ENCODE measurements around the gene RAPGEFL1.

The RAPGEFL1 gene

DNA sequence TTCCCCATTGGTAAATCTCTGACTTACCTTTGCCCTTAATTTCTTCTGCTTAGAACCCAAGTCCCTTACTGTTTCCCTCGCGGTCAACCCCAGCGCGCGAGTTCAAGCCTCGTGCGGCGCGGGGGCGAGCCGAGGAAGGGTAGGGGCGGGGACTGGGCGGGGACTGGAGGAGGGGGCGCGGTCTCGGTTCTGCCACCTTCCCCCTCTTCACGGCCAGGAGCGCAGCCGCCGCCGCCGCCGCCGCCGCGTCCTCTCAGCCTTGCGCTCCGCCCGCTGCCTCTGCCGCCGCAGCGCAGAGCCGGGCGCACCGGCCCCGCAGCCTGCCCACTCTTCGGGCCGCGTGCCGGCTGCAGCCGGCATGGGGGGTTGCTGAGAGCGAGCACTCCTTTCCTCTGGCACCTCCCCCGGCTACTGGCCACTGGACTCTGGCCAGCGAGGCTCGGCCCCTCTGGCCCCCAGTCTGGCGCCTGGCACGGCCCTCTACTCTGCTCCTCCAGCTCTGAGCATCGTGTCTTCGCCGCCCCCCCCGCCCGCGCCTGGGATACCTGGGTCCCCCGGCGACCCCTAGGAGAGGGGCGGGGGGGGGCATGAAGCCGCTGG, at the start of gene RAPGEFL1:
Gene RAPGEFL1 (plus strand): TSS at position 196 of the 600 bp plus-strand sequence. CDS start 392 bp downstream, at position 588.
- Mint-ChIP-seq H3K9me3 (no peaks in the 10 kb centered on the region), H3K36me3 (ENCODE audit: low read depth) (peaks cover 41% of the 10 kb centered on the region), H3K27me3 (ENCODE audit: low read depth, poor library complexity) (peaks cover 4% of the 10 kb centered on the region), H3K27ac (no peak within 1 kb of the TSS), H3K4me1 (peaks cover 38% of the 10 kb centered on the region), H3K4me3 (peak within 1 kb of the TSS; percentile 76)
- no peak for TF ChIP-seq CTCF (IDR thresholded peaks at IDR 0.05)
- peak; percentile 91 for DNase-seq

DNA sequence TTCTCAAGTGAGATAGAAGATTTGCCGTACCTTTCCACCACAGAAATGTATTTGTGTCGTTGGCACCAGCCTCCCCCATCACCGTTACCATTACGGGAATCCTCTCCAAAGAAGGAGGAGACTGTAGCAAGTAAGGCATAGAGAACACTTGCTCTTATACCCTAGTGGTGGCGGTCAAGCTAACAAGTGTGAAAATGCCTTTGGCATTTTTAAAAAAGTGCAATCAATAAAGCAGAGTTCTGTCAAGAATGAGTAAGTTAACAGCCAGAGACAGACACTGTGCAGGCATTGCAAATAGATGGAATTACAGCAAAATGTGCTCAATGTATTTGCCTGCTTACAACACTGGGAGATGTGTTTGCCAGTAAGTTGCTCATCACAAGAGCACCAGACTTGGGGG, 47.8 kb upstream of the RAPGEFL1 start:
- no peak for DNase-seq

GRCh38 chr17:40130352-40131042, 46.8 kb upstream of the RAPGEFL1 start:
- no peaks in the 10 kb centered on the region for H3K9me3 Mint-ChIP-seq
- no peak for TF ChIP-seq CTCF (IDR thresholded peaks at IDR 0.05)
- no peak overlapping the region for H3K4me3 Mint-ChIP-seq
- H3K27ac Mint-ChIP-seq, result peak overlapping the region; percentile 77
- H3K36me3 Mint-ChIP-seq (ENCODE audit: low read depth), result peaks cover 93% of the 10 kb centered on the region
- no peak for DNase-seq
- no peaks in the 10 kb centered on the region for H3K27me3 Mint-ChIP-seq (ENCODE audit: low read depth, poor library complexity)
- H3K4me1 Mint-ChIP-seq, result peaks cover 15% of the 10 kb centered on the region

More for the DNA sequence above, 47.8 kb upstream of the RAPGEFL1 start:
- Mint-ChIP-seq H3K4me3 (no peak overlapping the region), H3K9me3 (no peaks in the 10 kb centered on the region), H3K27me3 (ENCODE audit: low read depth, poor library complexity) (no peaks in the 10 kb centered on the region), H3K27ac (peak overlapping the region; percentile 83), H3K4me1 (peaks cover 19% of the 10 kb centered on the region), H3K36me3 (ENCODE audit: low read depth) (peaks cover 85% of the 10 kb centered on the region)
- no peak for TF ChIP-seq CTCF (IDR thresholded peaks at IDR 0.05)

- Mint-ChIP-seq H3K36me3 (ENCODE audit: low read depth) (peaks cover 89% of the 10 kb centered on the region), H3K4me3 (no peak overlapping the region), H3K9me3 (no peaks in the 10 kb centered on the region), H3K27me3 (ENCODE audit: low read depth, poor library complexity) (no peaks in the 10 kb centered on the region), H3K27ac (peak overlapping the region; percentile 43), H3K4me1 (peaks cover under 1% of the 10 kb centered on the region)
- DNase-seq, result no peak
- TF ChIP-seq CTCF (IDR thresholded peaks at IDR 0.05), result no peak
Measured at GRCh38 chr17:40134184-40134583, 43.1 kb upstream of the RAPGEFL1 start.

DNA sequence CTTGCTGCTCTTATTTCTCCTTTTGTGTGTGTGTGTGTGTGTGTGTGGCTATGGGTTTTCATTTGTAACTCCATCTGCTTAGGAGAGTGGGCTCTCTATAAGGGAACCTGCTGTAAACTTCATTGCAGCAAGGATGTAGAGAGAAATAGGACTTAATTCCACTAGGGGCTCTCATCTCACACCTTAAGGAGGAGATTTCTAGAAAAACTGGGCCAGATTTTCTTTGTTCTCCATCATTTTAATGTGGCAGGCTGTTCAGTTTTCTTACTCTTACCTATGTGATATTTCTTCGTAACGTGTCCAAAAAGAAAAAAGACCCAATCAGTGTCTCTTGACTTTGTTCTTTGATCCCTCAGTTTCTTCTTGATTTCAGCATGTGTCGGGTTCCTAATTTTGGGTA, 41.5 kb upstream of the RAPGEFL1 start:
- Mint-ChIP-seq H3K27ac (peak overlapping the region; percentile 41), H3K9me3 (no peaks in the 10 kb centered on the region), H3K4me1 (peaks cover 12% of the 10 kb centered on the region), H3K27me3 (ENCODE audit: low read depth, poor library complexity) (peaks cover 4% of the 10 kb centered on the region), H3K36me3 (ENCODE audit: low read depth) (peaks cover 72% of the 10 kb centered on the region), H3K4me3 (no peak overlapping the region)
- TF ChIP-seq CTCF (IDR thresholded peaks at IDR 0.05), result no peak
- DNase-seq, result no peak
